ENCODE data around the gene ADCY3. TPM values are rescaled to one million over a fixed set of nuclear protein-coding genes. Genes with fewer than 3 reads are reported as not detected.

ADCY3 gene
- total and polyA plus RNA-seq, 2 of the 4 experiments (the other 2 are of a cell fraction): 17.4 to 46.1 TPM

DNA sequence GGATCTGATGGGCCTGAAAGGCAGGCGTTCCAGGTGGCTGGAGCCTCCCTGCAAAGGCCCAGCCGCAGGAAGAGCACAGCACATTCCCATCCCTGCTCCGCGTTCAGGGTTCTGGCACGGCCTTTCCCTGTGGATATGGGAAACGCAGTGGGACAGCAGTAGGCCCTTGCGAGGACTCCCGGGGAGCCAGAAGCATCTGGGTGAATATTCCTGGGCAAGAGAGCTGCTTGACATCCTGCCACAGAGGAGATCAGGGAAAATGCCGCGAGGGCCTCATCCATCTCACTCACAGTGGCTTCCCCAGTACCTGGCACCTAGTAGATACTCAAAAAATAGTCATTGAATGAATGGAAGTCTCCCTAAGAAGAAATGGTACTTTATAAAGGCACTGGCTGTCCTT lies 3.1 kb upstream of the ADCY3 start:
- in situ Hi-C loops (cut with MboI; ENCODE audit: low sequenced_read_pairs): no loop called here

More for the DNA sequence above, 3.1 kb upstream of the ADCY3 start:
- H3K9ac ChIP-seq (ENCODE audit: low read depth, low read length): no peak overlapping the region
- H4K91ac ChIP-seq (ENCODE audit: insufficient read depth, low read depth, low read length): no peak overlapping the region
- no peaks in the 10 kb centered on the region for H3K9me3 ChIP-seq (ENCODE audit: control insufficient read depth, insufficient read depth, low read length)
- peaks cover 2% of the 10 kb centered on the region; the same call in 1 of the 2 replicates for H4K20me1 ChIP-seq (ENCODE audit: insufficient read depth, low read length)
- peaks cover 3 to 13% of the 10 kb centered on the region in 2 experiments; a peak in 3 of 4 replicates for H3K79me1 ChIP-seq (ENCODE audit: low read depth in 1 of 2, low read length in 2 of 2)
- H3K4me2 ChIP-seq (ENCODE audit: low read depth, low read length): no peak overlapping the region
- H3K4ac ChIP-seq (ENCODE audit: low read depth, low read length): no peak overlapping the region
- ATAC-seq (ENCODE audit: low read depth) (no peak), DNase-seq (no peak)
- peaks cover 4% of the 10 kb centered on the region; the same call in 1 of the 2 replicates for H3K36me3 ChIP-seq (ENCODE audit: control insufficient read depth, insufficient read depth, low read length)
- no peaks in the 10 kb centered on the region for H3K27me3 ChIP-seq (ENCODE audit: control insufficient read depth, insufficient read depth, low read length)
- H3K27ac ChIP-seq (ENCODE audit: insufficient read depth, low read length): no peak overlapping the region
- no peak overlapping the region for H2BK15ac ChIP-seq (ENCODE audit: low read depth, low read length)
- no peak overlapping the region for H2AK5ac ChIP-seq (ENCODE audit: low read depth, low read length)
- H4K5ac ChIP-seq (ENCODE audit: low read depth, low read length): no peak overlapping the region
- WGBS, 2 experiments (ENCODE audit: extremely low coverage in 2 of 2, insufficient read length in 1 of 2): no CpG with 5 or more reads among the region's 10 CpGs
- TF ChIP-seq RCOR1 (IDR thresholded peaks at IDR 0.05; ENCODE audit: insufficient replicate concordance, low read length): no peak
- TF ChIP-seq CHD1 (IDR thresholded peaks at IDR 0.05; ENCODE audit: low read depth, low read length): no peak
- TF ChIP-seq CTCF (conservative IDR thresholded peaks at IDR 0.05; ENCODE audit: low read depth, low read length): no peak
- no peak for TF ChIP-seq MAZ (IDR thresholded peaks at IDR 0.05; ENCODE audit: borderline replicate concordance, low read depth, low read length)
- TF ChIP-seq MXI1 (IDR thresholded peaks at IDR 0.05; ENCODE audit: borderline replicate concordance, low read depth, low read length): no peak
- TF ChIP-seq MAFK (IDR thresholded peaks at IDR 0.05; ENCODE audit: low read depth, low read length): no peak
- TF ChIP-seq USF2 (IDR thresholded peaks at IDR 0.05; ENCODE audit: low read depth, low read length): no peak
- TF ChIP-seq NFE2L2 (IDR thresholded peaks at IDR 0.05; ENCODE audit: low read depth, low read length): no peak
- TF ChIP-seq CEBPB (IDR thresholded peaks at IDR 0.05; ENCODE audit: low read depth, low read length): no peak
- no peak for TF ChIP-seq FOS (IDR thresholded peaks at IDR 0.05; ENCODE audit: low read depth, low read length)
- TF ChIP-seq, protein P1, sequence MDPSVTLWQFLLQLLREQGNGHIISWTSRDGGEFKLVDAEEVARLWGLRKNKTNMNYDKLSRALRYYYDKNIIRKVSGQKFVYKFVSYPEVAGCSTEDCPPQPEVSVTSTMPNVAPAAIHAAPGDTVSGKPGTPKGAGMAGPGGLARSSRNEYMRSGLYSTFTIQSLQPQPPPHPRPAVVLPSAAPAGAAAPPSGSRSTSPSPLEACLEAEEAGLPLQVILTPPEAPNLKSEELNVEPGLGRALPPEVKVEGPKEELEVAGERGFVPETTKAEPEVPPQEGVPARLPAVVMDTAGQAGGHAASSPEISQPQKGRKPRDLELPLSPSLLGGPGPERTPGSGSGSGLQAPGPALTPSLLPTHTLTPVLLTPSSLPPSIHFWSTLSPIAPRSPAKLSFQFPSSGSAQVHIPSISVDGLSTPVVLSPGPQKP (IDR thresholded peaks at IDR 0.05; ENCODE audit: borderline replicate concordance, low read depth, low read length): no peak
- no peak for TF ChIP-seq RFX5 (IDR thresholded peaks at IDR 0.05; ENCODE audit: low read depth, low read length)
- no peak overlapping the region for H2BK5ac ChIP-seq (ENCODE audit: low read depth, low read length, poor library complexity, severe bottlenecking)
- H3K23ac ChIP-seq (ENCODE audit: low read depth, low read length): no peak overlapping the region
- no peak overlapping the region for H3K4me3 ChIP-seq (ENCODE audit: insufficient read depth, low read depth, low read length)
- H4K8ac ChIP-seq (ENCODE audit: low read depth in 2 of 2, low read length in 2 of 2): no peak overlapping the region
- peaks cover 10% of the 10 kb centered on the region; the same call in 1 of the 2 replicates for H3K4me1 ChIP-seq (ENCODE audit: control insufficient read depth, insufficient read depth, low read length)
- H3K56ac ChIP-seq (ENCODE audit: extremely low read depth, insufficient read depth, low read length): no peak overlapping the region
- intact Hi-C loops (cut with micrococcal nuclease): loop anchor here (5.0 kb wide), 1 partner anchor 511 kb away; no protein-coding TSS in a partner anchor
- no peak overlapping the region for H2BK20ac ChIP-seq (ENCODE audit: low read depth, low read length)
- ChIA-PET POLR2A (ENCODE audit: unreplicated experiment) (interaction anchor here (0.6 kb wide), 1 partner anchor 39 kb away, joined by 4 read pairs; no protein-coding TSS in a partner anchor), CTCF (no interaction called here)
- no peak overlapping the region for H2BK120ac ChIP-seq (ENCODE audit: low read depth, low read length)
- H3K18ac ChIP-seq (ENCODE audit: low read depth, low read length): no peak overlapping the region
- BruUV-seq (replicated peaks): no TSS peak
- H2AFZ ChIP-seq (replicated peaks; ENCODE audit: low read length, poor library complexity): no peak overlapping the region
- H3K9me1 ChIP-seq (ENCODE audit: insufficient read depth, low read length): peaks cover 15% of the 10 kb centered on the region
- dilution Hi-C loops (cut with HindIII; ENCODE audit: low sequenced_read_pairs, unreplicated experiment): no loop called here
- no peak overlapping the region for H3K14ac ChIP-seq (replicated peaks; ENCODE audit: low read depth, low read length)
- no peak overlapping the region for H2AK9ac ChIP-seq (replicated peaks; ENCODE audit: low read depth, low read length, poor library complexity)

All from IMR-90 (cell line).